SK-N-SH (cell line): Measurements from ENCODE around the gene CPPED1. TPM values are rescaled to one million over a fixed set of nuclear protein-coding genes. Genes with fewer than 3 reads are reported as not detected.
"Not testable (repeated sequence)": the region's sequence is repeated elsewhere in the genome, so short reads cannot be mapped to it uniquely, and the experiment has no call there.

Experiments used
- CTCF ChIA-PET: fragments of 300-600, 350-600 bp; formaldehyde crosslinking; extraction: SDS; loops from one replicate; lab custom pipeline; 2021; lab: Yijun Ruan, JAX
- POLR2A ChIA-PET: fragments of 350-600 bp; sonication (Branson Sonifier 250); formaldehyde crosslinking; extraction: SDS; loops from one replicate; lab custom pipeline; 2020; ENCODE audit warnings: antibody characterized with exemption, inconsistent platforms; lab: Yijun Ruan, JAX
- DNase-seq: peaks from one replicate; pipeline ENCODE4 v3.0.0; 2012
- H2AFZ ChIP-seq: fragments of 200-600 bp; sonication (generic); 2 replicates; pipeline ENCODE4 v1.8.1; 2016; ENCODE audit warnings: antibody characterized with exemption, mild to moderate bottlenecking, low read depth
- H3F3A ChIP-seq: fragments of 200-600 bp; sonication (generic); replicated peaks from 2 replicates; pipeline ENCODE3; 2016; ENCODE audit warnings: antibody characterized with exemption, mild to moderate bottlenecking; ENCODE audit not compliant: insufficient read depth
- H3K27ac ChIP-seq, 2 experiments: fragments of 200-500 bp in 1 of 2; fragments of 200-600 bp in 1 of 2; sonication (Bioruptor generic) in 1 of 2; sonication (generic), shearing (Covaris generic) in 1 of 2; 2 replicates each; pipeline versions ENCODE4 v1.5.1 to v1.6.1; 2014 to 2016; ENCODE audit warnings: low read depth in 2 of 2, inconsistent platforms in 1 of 2, low read length in 1 of 2, mild to moderate bottlenecking in 1 of 2, mixed read lengths in 1 of 2
- H3K27me3 ChIP-seq: fragments of 200-600 bp; sonication (generic), shearing (Covaris generic); 2 replicates; pipeline ENCODE4 v1.6.1; 2016; ENCODE audit warnings: mixed run types; ENCODE audit not compliant: insufficient read depth
- H3K36me3 ChIP-seq, 2 experiments: fragments of 200-500 bp in 1 of 2; fragments of 200-600 bp in 1 of 2; sonication (Bioruptor generic) in 1 of 2; sonication (generic) in 1 of 2; replicated peaks in 1 of 2; 2 replicates each; pipeline versions ENCODE3 to v1.5.1; 2014 to 2016; ENCODE audit warnings: low read length in 1 of 2, mild to moderate bottlenecking in 1 of 2; ENCODE audit not compliant: insufficient read depth in 2 of 2, control insufficient read depth in 1 of 2
- H3K4me1 ChIP-seq, 2 experiments: fragments of 200-500 bp in 1 of 2; fragments of 200-600 bp in 1 of 2; sonication (Bioruptor generic) in 1 of 2; sonication (generic), shearing (Covaris generic) in 1 of 2; 2 replicates each; pipeline versions ENCODE4 v1.5.1 to v1.6.1; 2014 to 2016; ENCODE audit warnings: low read depth in 1 of 2, low read length in 1 of 2, mixed run types in 1 of 2; ENCODE audit not compliant: insufficient read depth in 2 of 2, control insufficient read depth in 1 of 2
- H3K4me2 ChIP-seq: fragments of 200-600 bp; sonication (generic), shearing (Covaris generic); 2 replicates; pipeline ENCODE4 v1.6.1; 2017; ENCODE audit warnings: mixed run types
- H3K4me3 ChIP-seq, 2 experiments: fragments of 200-500 bp in 1 of 2; fragments of 200-600 bp in 1 of 2; sonication (Bioruptor generic) in 1 of 2; sonication (generic), shearing (Covaris generic) in 1 of 2; 2 replicates each; pipeline versions ENCODE4 v1.5.1 to v1.8.1; 2014 to 2016; ENCODE audit warnings: low read depth in 2 of 2, inconsistent platforms in 1 of 2, low read length in 1 of 2, mild to moderate bottlenecking in 1 of 2, mixed read lengths in 1 of 2, moderate library complexity in 1 of 2
- H3K79me2 ChIP-seq: fragments of 200-600 bp; sonication (generic); 2 replicates; pipeline ENCODE4 v1.8.1; 2017; ENCODE audit warnings: mild to moderate bottlenecking; ENCODE audit not compliant: insufficient read depth
- H3K9ac ChIP-seq: fragments of 200-600 bp; sonication (generic); 2 replicates; pipeline ENCODE4 v1.6.1; 2017; ENCODE audit warnings: mixed run types
- H3K9me2 ChIP-seq: fragments of 200-600 bp; sonication (generic); 2 replicates; pipeline ENCODE4 v1.6.1; 2017; ENCODE audit warnings: mixed run types
- H3K9me3 ChIP-seq: fragments of 200-600 bp; sonication (generic); 2 replicates; pipeline ENCODE4 v1.6.1; 2017; ENCODE audit warnings: mixed run types, mild to moderate bottlenecking, moderate library complexity
- H4K20me1 ChIP-seq: fragments of 200-600 bp; sonication (generic); 2 replicates; pipeline ENCODE4 v1.6.1; 2017; ENCODE audit warnings: mild to moderate bottlenecking, mixed run types; ENCODE audit not compliant: insufficient read depth
- CHD2 ChIP-seq: fragments of 150-350 bp; IDR thresholded peaks from 2 replicates; pipeline ENCODE4 v1.6.1; 2018; ENCODE audit warnings: low read length; ENCODE audit not compliant: partially characterized antibody
- EZH2phosphoT487 ChIP-seq: fragments of 200-600 bp; sonication (generic); IDR thresholded peaks from 2 replicates; pipeline ENCODE4 v1.6.1; 2017; ENCODE audit warnings: low read depth, mixed run types, mild to moderate bottlenecking, antibody characterized with exemption, moderate library complexity, borderline replicate concordance
- FOSL2 ChIP-seq: IDR thresholded peaks from 2 replicates; pipeline ENCODE4 v1.4.0; 2012; ENCODE audit warnings: low read depth, mild to moderate bottlenecking, moderate library complexity, borderline replicate concordance
- FOXJ3 ChIP-seq: sonication (generic); formaldehyde crosslinking; IDR thresholded peaks from 2 replicates; pipeline ENCODE4 v1.5.1; 2020; ENCODE audit warnings: mild to moderate bottlenecking, missing genetic modification reagents
- FOXM1 ChIP-seq: IDR thresholded peaks from 2 replicates; pipeline ENCODE4 v1.4.0; 2012; ENCODE audit warnings: low read depth, mild to moderate bottlenecking
- GABPA ChIP-seq: IDR thresholded peaks from 2 replicates; pipeline ENCODE4 v1.4.0; 2012; ENCODE audit warnings: low read depth, mild to moderate bottlenecking
- IRF3 ChIP-seq: fragments of 150-350 bp; IDR thresholded peaks from 2 replicates; pipeline ENCODE4 v1.6.1; 2016; ENCODE audit warnings: mild to moderate bottlenecking, low read depth, low read length
- MEF2A ChIP-seq: IDR thresholded peaks from 2 replicates; pipeline ENCODE4 v1.4.0; 2012; ENCODE audit warnings: low read depth, borderline replicate concordance
- MXI1 ChIP-seq: IDR thresholded peaks from 2 replicates; pipeline ENCODE4 v1.6.1; 2012; ENCODE audit warnings: mild to moderate bottlenecking, low read depth, low read length, improper control_type of control experiment
- REST ChIP-seq: IDR thresholded peaks from 2 replicates; pipeline ENCODE4 v1.6.1; 2012; ENCODE audit warnings: mild to moderate bottlenecking, low read depth, low read length, moderate library complexity
- SIN3A ChIP-seq: IDR thresholded peaks from 2 replicates; pipeline ENCODE4 v1.6.1; 2012; ENCODE audit warnings: low read depth, mild to moderate bottlenecking, low read length, moderate library complexity, borderline replicate concordance
- USF2 ChIP-seq: fragments of 150-350 bp; IDR thresholded peaks from 2 replicates; pipeline ENCODE4 v1.6.1; 2017; ENCODE audit warnings: antibody characterized with exemption, low read length, low read depth, borderline replicate concordance
- YY1 ChIP-seq: IDR thresholded peaks from 2 replicates; pipeline ENCODE4 v1.4.0; 2012; ENCODE audit warnings: low read depth, mild to moderate bottlenecking
- WGBS: methylation state at CpG from one replicate; pipeline ENCODE4 v1.1.6; 2017; ENCODE audit warnings: low lambda C conversion rate; 5-methylcytosine and 5-hydroxymethylcytosine counted together
- polyA plus RNA-seq, 3 experiments: library from polyadenylated mRNA; depleted of rRNA; stranded (reverse); fragments of >200 nt; gene quantifications; 2 replicates each; pipeline ENCODE4 v1.2.3, GENCODE V29; 2012
- TF ChIP-seq, protein P1 (sequence below): IDR thresholded peaks from 2 replicates; pipeline ENCODE4; 2012

Gene CPPED1
- polyA plus RNA-seq, 1 of the 3 experiments (the other 2 are of a cell fraction), result 11.9 TPM

- H3K79me2 ChIP-seq, result peaks cover 17% of the 10 kb centered on the region; the same call in 1 of the 2 replicates
- 87% methylated on average over 5 of the region's 5 CpGs for WGBS
- no peak overlapping the region for H3K4me2 ChIP-seq
- no peaks in the 10 kb centered on the region for H3F3A ChIP-seq
- peaks cover 0 to 21% of the 10 kb centered on the region in 2 experiments; a peak in 2 of 4 replicates for H3K4me1 ChIP-seq
- no peaks in the 10 kb centered on the region for H4K20me1 ChIP-seq
- POLR2A ChIA-PET, result no interaction called here
- no peak overlapping the region for H2AFZ ChIP-seq
- DNase-seq, result no peak
- TF ChIP-seq CHD2 (no peak), MXI1 (no peak), REST (no peak), EZH2phosphoT487 (no peak), MEF2A (no peak), SIN3A (no peak), FOXM1 (no peak), FOSL2 (no peak), USF2 (no peak), GABPA (no peak), IRF3 (no peak), YY1 (no peak), FOXJ3 (no peak)
- TF ChIP-seq, protein P1, sequence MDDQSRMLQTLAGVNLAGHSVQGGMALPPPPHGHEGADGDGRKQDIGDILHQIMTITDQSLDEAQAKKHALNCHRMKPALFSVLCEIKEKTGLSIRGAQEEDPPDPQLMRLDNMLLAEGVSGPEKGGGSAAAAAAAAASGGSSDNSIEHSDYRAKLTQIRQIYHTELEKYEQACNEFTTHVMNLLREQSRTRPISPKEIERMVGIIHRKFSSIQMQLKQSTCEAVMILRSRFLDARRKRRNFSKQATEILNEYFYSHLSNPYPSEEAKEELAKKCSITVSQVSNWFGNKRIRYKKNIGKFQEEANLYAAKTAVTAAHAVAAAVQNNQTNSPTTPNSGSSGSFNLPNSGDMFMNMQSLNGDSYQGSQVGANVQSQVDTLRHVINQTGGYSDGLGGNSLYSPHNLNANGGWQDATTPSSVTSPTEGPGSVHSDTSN, result no peak
- TF ChIP-seq, all 33 proteins: peak for 0
- no peak overlapping the region for H3K4me3 ChIP-seq
- no peak overlapping the region for H3K9ac ChIP-seq
- no peak overlapping the region for H3K27ac ChIP-seq
- H3K9me3 ChIP-seq, result no peaks in the 10 kb centered on the region
- H3K9me2 ChIP-seq, result no peaks in the 10 kb centered on the region
- H3K27me3 ChIP-seq, result no peaks in the 10 kb centered on the region
- H3K36me3 ChIP-seq, result peaks cover 0 to 5% of the 10 kb centered on the region in 2 experiments
- CTCF ChIA-PET, result interaction anchor here (0.6 to 1.0 kb wide), 2 partner anchors 9 to 424 kb away, joined by 3 to 4 read pairs; no protein-coding TSS in a partner anchor
These were observed 36.8 kb downstream of the CPPED1 start for GRCh38 chr16:12766853-12767252.

- H3K27ac ChIP-seq, H3K9me2 ChIP-seq, H3K9ac ChIP-seq, H3K9me3 ChIP-seq, H4K20me1 ChIP-seq, H3K36me3 ChIP-seq, H3F3A ChIP-seq, H2AFZ ChIP-seq, H3K27me3 ChIP-seq, DNase-seq, H3K4me3 ChIP-seq, H3K4me2 ChIP-seq, POLR2A ChIA-PET: not testable (repeated sequence)
- H3K4me1 ChIP-seq, result peaks cover 0 to 18% of the 10 kb centered on the region in 2 experiments; a peak in 2 of 4 replicates
- CTCF ChIA-PET, result interaction anchor here (0.6 kb wide), 1 partner anchor 423 kb away, joined by 3 read pairs; no protein-coding TSS in a partner anchor
- peaks cover 17% of the 10 kb centered on the region; the same call in 1 of the 2 replicates for H3K79me2 ChIP-seq
- WGBS, result 89% methylated on average over 3 of the region's 3 CpGs
These were observed 37.5 kb downstream of the CPPED1 start for GRCh38 chr16:12766208-12766607.
